Psoas muscle (tissue), 8 donors: ENCODE results near the gene CLTB. TPM values are rescaled to one million over a fixed set of nuclear protein-coding genes. Genes with fewer than 3 reads are reported as not detected.

ENCODE experiments used
- ATAC-seq, 4 donors: fragments of 200-7000 bp; cut with Tn5 transposase; one replicate each; pipeline ENCODE4 v1.9.1; 2020; ENCODE audit warnings: moderate library complexity in 3 of 4, mild to moderate bottlenecking in 2 of 4
- DNase-seq, 2 donors: peaks; one replicate each; pipeline ENCODE4 v3.0.0-alpha.2; 2020
- H3K27ac ChIP-seq: fragments of 200-600 bp; one replicate; pipeline ENCODE4 v1.8.0; 2022
- H3K27me3 ChIP-seq, 3 donors: fragments of 200-600 bp in 1 of 3; one replicate each; pipeline versions ENCODE4 v1.6.1 to v1.8.0; 2013 to 2022; ENCODE audit warnings: low read length in 2 of 3, mild to moderate bottlenecking in 2 of 3, moderate library complexity in 1 of 3; ENCODE audit not compliant: insufficient read depth in 3 of 3
- H3K36me3 ChIP-seq, 2 donors: fragments of 200-600 bp in 1 of 2; one replicate each; pipeline versions ENCODE4 v1.6.1 to v1.8.0; 2013 to 2022; ENCODE audit warnings: low read depth in 1 of 2, mild to moderate bottlenecking in 1 of 2, moderate library complexity in 1 of 2; ENCODE audit not compliant: insufficient read depth in 1 of 2
- H3K4me1 ChIP-seq: fragments of 200-600 bp; one replicate; pipeline ENCODE4 v1.8.0; 2022
- H3K4me3 ChIP-seq: fragments of 200-600 bp; one replicate; pipeline ENCODE4 v1.8.0; 2022; ENCODE audit warnings: mild to moderate bottlenecking
- H3K9me3 ChIP-seq: fragments of 200-600 bp; one replicate; pipeline ENCODE4 v1.8.0; 2022
- CTCF ChIP-seq: fragments of 200-600 bp; IDR thresholded peaks from one replicate; pipeline ENCODE4 v1.8.0; 2022; ENCODE audit warnings: antibody characterized with exemption
- WGBS, 3 donors: extraction: QIAGEN DNeasy Blood & Tissue Kit; methylation state at CpG; one replicate each; pipeline versions ENCODE4 v1.1.6 to v1.1.7; 2013; 5-methylcytosine and 5-hydroxymethylcytosine counted together
- intact Hi-C, 2 donors: fragments of 100-400 bp; cut with DNase I; formaldehyde crosslinking; loops; one replicate each; pipeline versions ENCODE4 v1.11.0 to v1.14.2; 2022
- polyA plus RNA-seq, 3 donors: library from polyadenylated mRNA; stranded (reverse); fragments of 200-250 nt; gene quantifications; one replicate each; pipeline ENCODE4 v1.2.3, GENCODE V29; 2013
- total RNA-seq, 4 donors: library from RNA; stranded (reverse); fragmentation: NEBNext Ultra II Directional in 2 of 4; extraction: Animal tissue kit (Norgen Biotek cat#: 25700) in 2 of 4; gene quantifications; one replicate each; pipeline versions ENCODE4 v1.2.1 to v1.2.4, GENCODE V29; 2021 to 2023
- donor health status: healthy with polysubstance abuse.
- donor health status: DM: no; HTN: no; CAD: no; lungs with moderate emphysema.
- donor health status: Bipolar disorder and iron deficiency.
- donor health status: healthy.
- donor health status: DM: yes; HTN: yes; CAD: no.
- donor health status: DM: no; HTN: no; CAD: no.
- donor health status: DM: no; HTN: no; CAD: no.
- donor health status: DM: yes; HTN: yes; CAD: no.

CLTB gene
- total and polyA plus RNA-seq, 7 donors: 162 to 413 (median 223) TPM

- peaks cover 0 to 82% of the 10 kb centered on the region in 2 donors for H3K36me3 ChIP-seq
- TF ChIP-seq CTCF: no peak
- WGBS, 3 donors: 85 to 88% (median 88%) methylated on average over 9 of the region's 9 CpGs
- ATAC-seq (no peak), DNase-seq (no peak)
- intact Hi-C loops: no loop called here
- H3K27me3 ChIP-seq: peaks cover 0 to 1% (median 0%) of the 10 kb centered on the region in 3 donors
- H3K4me3 ChIP-seq: no peak overlapping the region
- no peaks in the 10 kb centered on the region for H3K9me3 ChIP-seq
- H3K27ac ChIP-seq: no peak overlapping the region
- peaks cover 8% of the 10 kb centered on the region for H3K4me1 ChIP-seq
Measured at GRCh38 chr5:176394096-176394495, 22.2 kb downstream of the CLTB start.

- TF ChIP-seq CTCF: no peak
- no peaks in the 10 kb centered on the region for H3K9me3 ChIP-seq
- H3K36me3 ChIP-seq: peaks cover 0 to 67% of the 10 kb centered on the region in 2 donors
- no peak overlapping the region for H3K27ac ChIP-seq
- peaks cover 9% of the 10 kb centered on the region for H3K4me1 ChIP-seq
- DNase-seq (peak in 1 of 2 donors; percentile 26), ATAC-seq (no peak)
- no peak overlapping the region for H3K4me3 ChIP-seq
- intact Hi-C loops: loop anchor here in 1 of 2 donors (2.0 kb wide), 1 partner anchor 18 kb away; no protein-coding TSS in a partner anchor
- peaks cover 0 to 1% (median 0%) of the 10 kb centered on the region in 3 donors for H3K27me3 ChIP-seq
- WGBS, 3 donors: 66 to 86% (median 77%) methylated on average over 11 of the region's 11 CpGs
Measured at GRCh38 chr5:176392526-176392925, 23.8 kb downstream of the CLTB start.

- ATAC-seq (no peak), DNase-seq (peak in 1 of 2 donors; percentile 23)
- H3K27ac ChIP-seq: no peak overlapping the region
- H3K9me3 ChIP-seq: no peaks in the 10 kb centered on the region
- intact Hi-C loops: loop anchor here in 1 of 2 donors (2.0 kb wide), 1 partner anchor 19 kb away; no protein-coding TSS in a partner anchor
- TF ChIP-seq CTCF: no peak
- peaks cover 0 to 65% of the 10 kb centered on the region in 2 donors for H3K36me3 ChIP-seq
- H3K4me3 ChIP-seq: no peak overlapping the region
- peaks cover 0 to 1% (median 0%) of the 10 kb centered on the region in 3 donors for H3K27me3 ChIP-seq
- 89 to 93% (median 93%) methylated on average over 4 of the region's 4 CpGs for WGBS, 3 donors
- peaks cover 14% of the 10 kb centered on the region for H3K4me1 ChIP-seq
Measured at GRCh38 chr5:176391999-176392398, 24.3 kb downstream of the CLTB start.

- no peaks in the 10 kb centered on the region for H3K9me3 ChIP-seq
- ATAC-seq (no peak), DNase-seq (peak in 1 of 2 donors; percentile 20)
- H3K27ac ChIP-seq: no peak overlapping the region
- peaks cover 20% of the 10 kb centered on the region for H3K4me1 ChIP-seq
- peaks cover 0 to 64% of the 10 kb centered on the region in 2 donors for H3K36me3 ChIP-seq
- H3K4me3 ChIP-seq: no peak overlapping the region
- WGBS, 3 donors: 83 to 90% (median 85%) methylated on average over 4 of the region's 4 CpGs
- peaks cover 0 to 1% (median 0%) of the 10 kb centered on the region in 3 donors for H3K27me3 ChIP-seq
- TF ChIP-seq CTCF: no peak
- intact Hi-C loops: no loop called here
Measured at GRCh38 chr5:176391479-176391878, 24.9 kb downstream of the CLTB start.
